Measurements from ENCODE around the gene HTR7. TPM values are rescaled to one million over a fixed set of nuclear protein-coding genes. Genes with fewer than 3 reads are reported as not detected.
"Not testable (repeated sequence)": the region's sequence is repeated elsewhere in the genome, so short reads cannot be mapped to it uniquely, and the experiment has no call there.

HTR7 gene
- total RNA-seq, 2 donors from 2014 or later, result 0.62 TPM; not detected in 1

DNA sequence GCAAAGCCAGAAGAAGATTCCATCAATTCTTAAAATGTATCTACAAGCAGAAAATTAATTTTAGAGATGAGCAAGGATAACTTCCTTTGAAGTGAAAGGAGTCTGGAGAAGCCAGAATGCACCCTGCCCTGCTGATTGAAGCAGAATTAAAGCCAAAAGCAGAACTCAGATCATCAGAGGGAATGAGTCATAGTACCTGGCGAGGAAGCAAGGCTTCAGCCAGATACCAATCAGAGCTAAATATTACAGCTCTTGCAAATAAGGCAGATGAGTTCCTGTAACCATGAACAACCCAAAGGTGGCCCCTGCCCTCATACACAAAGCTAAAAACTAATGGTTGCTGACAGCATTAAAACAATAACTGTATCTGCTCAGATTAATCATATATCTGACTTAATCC, 10.4 kb downstream of the HTR7 start:
- H3K27me3 Mint-ChIP-seq, result peaks cover 29 to 31% of the 10 kb centered on the region in 2 donors
- H3K27ac Mint-ChIP-seq, result no peak overlapping the region
- peaks cover 3% of the 10 kb centered on the region for H3K9me3 Mint-ChIP-seq
- no peaks in the 10 kb centered on the region for H3K4me1 Mint-ChIP-seq (ENCODE audit: low read depth in 2 of 2)
- H3K36me3 Mint-ChIP-seq, result peaks cover 11% of the 10 kb centered on the region
- no peak overlapping the region for H3K4me3 Mint-ChIP-seq
- DNase-seq (ENCODE audit: low spot score), result no peak
- no peak for ATAC-seq

GRCh38 chr10:90846746-90847145, 11.1 kb downstream of the HTR7 start:
- Mint-ChIP-seq H3K27ac (no peak overlapping the region), H3K4me1 (ENCODE audit: low read depth in 2 of 2) (no peaks in the 10 kb centered on the region), H3K27me3 (peaks cover 24 to 25% of the 10 kb centered on the region in 2 donors), H3K4me3 (no peak overlapping the region), H3K9me3 (peaks cover 3% of the 10 kb centered on the region), H3K36me3 (peaks cover 11% of the 10 kb centered on the region)
- DNase-seq (ENCODE audit: low spot score), result no peak
- no peak for ATAC-seq

DNA sequence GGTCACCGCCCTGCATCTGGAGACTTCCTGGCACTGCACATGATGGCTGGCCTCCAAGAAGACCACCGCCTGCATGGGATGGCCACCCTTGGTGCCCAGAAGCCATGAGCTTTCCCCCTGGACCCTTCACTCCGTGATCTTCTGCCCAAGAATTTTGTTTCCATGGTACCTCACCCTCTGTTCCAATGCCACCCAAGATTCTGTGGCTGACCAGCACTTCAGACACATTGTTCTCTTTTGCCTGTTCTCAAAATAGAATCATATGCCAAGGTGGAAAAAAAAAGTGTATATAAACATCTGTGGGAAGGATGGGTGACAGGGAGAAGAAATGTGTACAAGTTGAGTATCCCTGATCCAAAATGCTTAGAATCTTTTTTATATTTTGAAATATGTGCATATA, 12.1 kb downstream of the HTR7 start:
- H3K4me3 Mint-ChIP-seq, result no peak overlapping the region
- no peaks in the 10 kb centered on the region for H3K4me1 Mint-ChIP-seq (ENCODE audit: low read depth in 2 of 2)
- ATAC-seq, result no peak
- H3K9me3 Mint-ChIP-seq, result peaks cover 3% of the 10 kb centered on the region
- no peak overlapping the region for H3K27ac Mint-ChIP-seq
- no peak for DNase-seq (ENCODE audit: low spot score)
- peaks cover 7% of the 10 kb centered on the region for H3K36me3 Mint-ChIP-seq
- H3K27me3 Mint-ChIP-seq, result peaks cover 20 to 21% of the 10 kb centered on the region in 2 donors

GRCh38 chr10:90842725-90843124, 15.1 kb downstream of the HTR7 start:
- Mint-ChIP-seq H3K36me3 (no peaks in the 10 kb centered on the region), H3K9me3 (peaks cover 4% of the 10 kb centered on the region), H3K27ac (no peak overlapping the region), H3K4me1 (ENCODE audit: low read depth in 2 of 2) (no peaks in the 10 kb centered on the region), H3K27me3 (peaks cover 29 to 35% of the 10 kb centered on the region in 2 donors), H3K4me3 (no peak overlapping the region)
- DNase-seq (ENCODE audit: low spot score) (no peak), ATAC-seq (no peak)

DNA sequence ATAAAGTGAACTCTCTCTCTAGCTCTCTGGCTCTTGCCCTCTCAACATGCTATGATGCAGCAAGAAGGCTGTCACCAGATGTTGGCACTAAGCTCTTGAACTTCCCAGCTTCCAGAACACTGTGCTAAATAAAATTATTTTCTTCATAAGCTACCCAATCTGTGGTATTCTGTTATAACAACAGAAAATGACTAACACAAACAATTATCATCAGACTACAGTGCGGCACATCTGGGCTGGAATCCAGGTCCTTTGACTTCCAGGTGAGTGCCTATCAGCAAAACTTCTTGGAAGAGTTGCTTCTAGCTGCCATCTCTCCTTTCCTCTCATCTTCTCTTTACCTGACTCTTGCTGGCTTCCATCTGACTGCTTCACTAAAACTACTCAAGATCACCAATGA, 20.4 kb downstream of the HTR7 start:
- Mint-ChIP-seq H3K9me3 (peaks cover 4% of the 10 kb centered on the region), H3K4me3 (no peak overlapping the region), H3K27me3 (peaks cover 13 to 27% of the 10 kb centered on the region in 2 donors), H3K36me3 (no peaks in the 10 kb centered on the region), H3K27ac (no peak overlapping the region), H3K4me1 (ENCODE audit: low read depth in 2 of 2) (no peaks in the 10 kb centered on the region)
- ATAC-seq, result no peak
- DNase-seq (ENCODE audit: low spot score), result no peak

DNA sequence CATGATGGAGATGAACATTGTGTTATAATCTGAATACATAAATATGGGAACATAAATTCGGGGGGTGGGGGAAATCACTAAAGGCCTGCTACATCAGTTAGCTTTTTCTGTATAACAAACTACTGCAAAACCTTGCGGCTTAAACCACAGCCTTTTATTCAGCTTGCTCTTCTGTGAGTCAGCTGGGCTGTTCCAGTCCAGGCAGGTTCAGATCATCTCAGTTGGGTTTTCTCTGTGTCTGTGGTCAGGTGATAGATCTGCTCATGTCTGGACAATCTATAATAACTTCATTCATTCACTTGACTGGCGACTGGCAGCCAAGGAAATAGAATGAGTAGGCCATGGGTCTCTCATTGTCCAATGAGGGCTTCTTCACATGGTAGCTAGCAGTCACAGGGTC, 23.5 kb downstream of the HTR7 start:
- no peak for DNase-seq (ENCODE audit: low spot score)
- Mint-ChIP-seq H3K9me3 (peaks cover 4% of the 10 kb centered on the region), H3K27me3 (peaks cover 11 to 21% of the 10 kb centered on the region in 2 donors), H3K4me1 (ENCODE audit: low read depth in 2 of 2) (no peaks in the 10 kb centered on the region), H3K36me3 (no peaks in the 10 kb centered on the region), H3K27ac (no peak overlapping the region), H3K4me3 (no peak overlapping the region)
- ATAC-seq, result no peak

- H3K27ac Mint-ChIP-seq, result no peak overlapping the region
- no peaks in the 10 kb centered on the region for H3K9me3 Mint-ChIP-seq
- H3K27me3 Mint-ChIP-seq, result peaks cover 3 to 22% of the 10 kb centered on the region in 2 donors
- H3K36me3 Mint-ChIP-seq, result no peaks in the 10 kb centered on the region
- ATAC-seq (no peak), DNase-seq (ENCODE audit: low spot score) (no peak)
- H3K4me1 Mint-ChIP-seq (ENCODE audit: low read depth in 2 of 2), result no peaks in the 10 kb centered on the region
- no peak overlapping the region for H3K4me3 Mint-ChIP-seq
Measured at GRCh38 chr10:90832111-90832510, 25.7 kb downstream of the HTR7 start.

- no peak for DNase-seq (ENCODE audit: low spot score)
- Mint-ChIP-seq H3K4me1 (ENCODE audit: low read depth in 2 of 2) (no peaks in the 10 kb centered on the region), H3K27ac (no peak overlapping the region), H3K4me3 (no peak overlapping the region), H3K36me3 (no peaks in the 10 kb centered on the region), H3K27me3 (peaks cover 13 to 40% of the 10 kb centered on the region in 2 donors), H3K9me3 (peaks cover 3% of the 10 kb centered on the region)
- no peak for ATAC-seq
Measured at GRCh38 chr10:90822508-90822907, 35.3 kb downstream of the HTR7 start.

DNA sequence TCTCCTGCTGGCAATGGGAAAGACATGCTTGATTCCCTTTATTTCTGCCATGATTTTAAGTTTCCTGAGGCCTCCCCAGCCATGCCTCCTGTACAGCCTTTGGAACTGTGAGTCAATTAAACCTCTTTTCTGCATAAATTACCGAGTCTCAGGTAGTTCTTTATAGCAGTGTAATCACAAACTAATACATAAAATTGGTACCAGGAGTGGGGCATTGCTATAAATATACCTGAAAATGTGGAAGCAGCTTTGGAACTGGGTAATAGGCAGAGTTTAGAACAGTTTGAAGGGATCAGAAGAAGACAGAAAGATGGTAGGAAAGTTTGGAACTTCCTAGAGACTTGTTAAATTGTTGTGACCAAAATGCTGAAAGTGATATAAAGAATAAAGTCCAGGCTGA, 36.0 kb downstream of the HTR7 start:
- not testable (repeated sequence) for H3K27ac Mint-ChIP-seq; DNase-seq (ENCODE audit: low spot score); H3K9me3 Mint-ChIP-seq; H3K4me3 Mint-ChIP-seq; ATAC-seq; H3K36me3 Mint-ChIP-seq; H3K4me1 Mint-ChIP-seq (ENCODE audit: low read depth in 2 of 2)
- H3K27me3 Mint-ChIP-seq, result peaks cover 8 to 33% of the 10 kb centered on the region in 2 donors

GRCh38 chr10:90819911-90820310, 37.9 kb downstream of the HTR7 start:
- H3K9me3 Mint-ChIP-seq, result peaks cover 3% of the 10 kb centered on the region
- no peak for DNase-seq (ENCODE audit: low spot score)
- no peak for ATAC-seq
- no peak overlapping the region for H3K27ac Mint-ChIP-seq
- H3K27me3 Mint-ChIP-seq, result peaks cover 6 to 18% of the 10 kb centered on the region in 2 donors
- no peaks in the 10 kb centered on the region for H3K36me3 Mint-ChIP-seq
- H3K4me3 Mint-ChIP-seq, result no peak overlapping the region
- H3K4me1 Mint-ChIP-seq (ENCODE audit: low read depth in 2 of 2), result no peaks in the 10 kb centered on the region

GRCh38 chr10:90818736-90819135, 39.1 kb downstream of the HTR7 start:
- Mint-ChIP-seq H3K27ac (no peak overlapping the region), H3K4me3 (no peak overlapping the region), H3K27me3 (peaks cover 6 to 26% of the 10 kb centered on the region in 2 donors), H3K9me3 (peaks cover 3% of the 10 kb centered on the region), H3K4me1 (ENCODE audit: low read depth in 2 of 2) (no peaks in the 10 kb centered on the region), H3K36me3 (no peaks in the 10 kb centered on the region)
- ATAC-seq (no peak), DNase-seq (ENCODE audit: low spot score) (no peak)

DNA sequence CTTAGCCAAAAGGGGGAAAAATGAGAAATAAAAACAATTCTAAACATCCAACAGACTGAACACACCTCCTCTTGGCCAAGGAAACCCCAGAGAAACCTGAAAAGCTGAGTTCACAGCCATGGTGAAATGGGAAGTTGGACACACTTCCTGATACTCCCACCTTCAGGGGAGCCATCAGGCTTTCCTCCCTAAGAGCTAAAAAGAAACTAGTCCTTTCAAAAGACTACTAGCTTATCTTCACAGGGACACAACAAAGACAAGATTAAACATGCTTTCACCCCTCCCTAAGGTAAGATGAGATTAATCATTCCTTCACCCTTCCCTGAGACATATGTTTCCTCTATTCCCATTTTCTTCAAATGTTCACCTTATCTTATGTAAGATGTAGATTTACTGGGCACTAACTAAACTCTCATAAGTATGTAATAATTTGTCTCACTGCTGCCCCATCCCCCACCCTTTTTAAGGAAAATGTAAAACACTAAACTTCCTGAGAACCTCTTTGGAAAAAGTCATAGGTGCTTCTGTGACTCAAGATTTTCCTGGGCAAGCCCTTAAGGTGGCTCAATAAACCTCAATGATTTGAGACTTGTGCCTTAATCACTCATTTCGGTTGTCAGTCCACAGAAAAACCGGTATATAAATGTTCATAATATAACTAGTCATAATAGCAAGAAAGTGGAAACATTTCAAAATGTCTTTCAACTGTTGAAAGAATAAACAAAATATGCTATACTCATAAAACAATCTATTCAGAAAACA, 40.5 kb downstream of the HTR7 start:
- no peak for DNase-seq (ENCODE audit: low spot score)
- Mint-ChIP-seq H3K4me1 (ENCODE audit: low read depth in 2 of 2) (no peaks in the 10 kb centered on the region), H3K27ac (no peak overlapping the region), H3K9me3 (peaks cover 1% of the 10 kb centered on the region), H3K4me3 (no peak overlapping the region), H3K27me3 (peaks cover 6 to 23% of the 10 kb centered on the region in 2 donors), H3K36me3 (no peaks in the 10 kb centered on the region)
- ATAC-seq, result no peak

- Mint-ChIP-seq H3K27me3 (peaks cover 6 to 16% of the 10 kb centered on the region in 2 donors), H3K4me1 (ENCODE audit: low read depth in 2 of 2) (no peaks in the 10 kb centered on the region), H3K36me3 (no peaks in the 10 kb centered on the region), H3K9me3 (no peaks in the 10 kb centered on the region), H3K4me3 (no peak overlapping the region), H3K27ac (no peak overlapping the region)
- ATAC-seq, result no peak
- no peak for DNase-seq (ENCODE audit: low spot score)
Measured at GRCh38 chr10:90816466-90816865, 41.4 kb downstream of the HTR7 start.

DNA sequence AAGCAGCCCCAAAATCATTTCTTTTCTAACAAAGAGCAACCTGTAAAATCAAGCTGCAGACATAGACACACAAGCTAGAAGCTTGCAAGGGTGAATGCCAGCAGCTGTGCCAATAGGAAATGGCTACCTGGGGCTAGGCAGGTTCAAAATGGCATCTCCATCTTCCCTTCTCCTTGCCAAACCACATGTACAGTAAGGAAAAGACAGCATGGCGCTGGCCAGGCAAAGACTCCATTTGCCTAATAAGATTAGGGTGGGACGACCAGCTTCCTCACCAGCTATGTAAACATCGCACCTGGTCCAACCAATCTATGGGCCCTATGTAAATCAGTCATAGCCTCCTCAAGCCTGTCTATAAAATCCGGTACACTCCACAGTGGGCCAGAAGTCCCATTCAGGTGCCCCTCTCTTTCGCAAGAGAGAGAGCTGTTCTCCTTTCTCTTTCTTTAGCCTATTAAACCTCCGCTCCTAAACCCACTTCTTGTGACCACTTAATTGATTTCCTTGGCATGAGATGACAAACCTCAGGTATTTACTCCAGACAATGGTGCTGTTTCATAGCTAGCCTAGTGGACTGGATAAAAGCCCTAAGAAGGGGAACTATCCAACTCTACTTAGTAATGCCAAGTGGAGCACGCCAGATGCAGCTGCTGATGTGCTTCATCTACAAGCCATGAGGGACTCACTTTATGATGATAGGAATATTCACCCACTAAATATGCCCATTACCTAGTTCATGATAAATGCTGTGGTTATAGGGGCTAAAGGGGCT, 44.1 kb downstream of the HTR7 start:
- no peak for ATAC-seq
- no peaks in the 10 kb centered on the region for H3K36me3 Mint-ChIP-seq
- H3K4me3 Mint-ChIP-seq, result no peak overlapping the region
- no peaks in the 10 kb centered on the region for H3K4me1 Mint-ChIP-seq (ENCODE audit: low read depth in 2 of 2)
- no peaks in the 10 kb centered on the region for H3K9me3 Mint-ChIP-seq
- DNase-seq (ENCODE audit: low spot score), result no peak
- H3K27ac Mint-ChIP-seq, result no peak overlapping the region
- H3K27me3 Mint-ChIP-seq, result peaks cover 5 to 14% of the 10 kb centered on the region in 2 donors
